Coronary artery (tissue), 2 donors: Measurements from ENCODE around the gene DCXR.
"Not testable (repeated sequence)": the region's sequence is repeated elsewhere in the genome, so short reads cannot be mapped to it uniquely, and the experiment has no call there.

Source experiments
- DNase-seq: peaks from one replicate; pipeline ENCODE4 v3.0.0-alpha.2; 2017; ENCODE audit warnings: low spot score
- H3K27ac ChIP-seq, 2 donors: fragments of 200-600 bp; sonication (generic); one replicate each; pipeline ENCODE4 v1.5.1; 2016 to 2019
- H3K4me3 ChIP-seq: fragments of 200-600 bp; sonication (generic); 2 replicates; pipeline ENCODE4 v1.5.1; 2016; ENCODE audit warnings: mild to moderate bottlenecking, moderate library complexity
- CTCF ChIP-seq: fragments of 200-600 bp; sonication (generic); IDR thresholded peaks from one replicate; pipeline ENCODE4 v1.5.1; 2019; ENCODE audit warnings: antibody characterized with exemption

The DCXR gene

GRCh38 chr17:82043507-82043906 lies 6.0 kb upstream of the DCXR start:
- no peak overlapping the region for H3K27ac ChIP-seq
- DNase-seq = no peak
- no peak for TF ChIP-seq CTCF
- no peak overlapping the region for H3K4me3 ChIP-seq

- no peak overlapping the region for H3K27ac ChIP-seq
- no peak for DNase-seq
- TF ChIP-seq CTCF = no peak
Measured at GRCh38 chr17:82042649-82043048, 5.2 kb upstream of the DCXR start.

GRCh38 chr17:82041144-82041814 lies 3.8 kb upstream of the DCXR start:
- TF ChIP-seq CTCF = no peak
- Histone ChIP-seq H3K4me3 (no peak overlapping the region), H3K27ac (no peak overlapping the region)
- no peak for DNase-seq

More at GRCh38 chr17:82042649-82043048, 5.2 kb upstream of the DCXR start:
- H3K4me3 ChIP-seq = no peak overlapping the region

- no peak for TF ChIP-seq CTCF
- no peak overlapping the region for H3K4me3 ChIP-seq
- H3K27ac ChIP-seq = no peak overlapping the region
- DNase-seq = no peak
Measured at GRCh38 chr17:82039695-82040299, 2.3 kb upstream of the DCXR start.

- not testable (repeated sequence) for H3K27ac ChIP-seq, DNase-seq, H3K4me3 ChIP-seq
Measured at GRCh38 chr17:82038796-82039409, 1.4 kb upstream of the DCXR start.

- peak overlapping the region; percentile 92 for H3K4me3 ChIP-seq
- TF ChIP-seq CTCF = no peak
- peak overlapping the region; percentile 77 to 100 for H3K27ac ChIP-seq
- DNase-seq = no peak
Measured at GRCh38 chr17:82037889-82038195, 345 bp upstream of the DCXR start.

GRCh38 chr17:82036634-82037091 lies 834 bp downstream of the DCXR start:
- H3K27ac ChIP-seq = peak overlapping the region; percentile 77 to 100
- TF ChIP-seq CTCF = no peak

More at GRCh38 chr17:82036634-82037091, 834 bp downstream of the DCXR start:
- peak overlapping the region; percentile 92 for H3K4me3 ChIP-seq
- no peak for DNase-seq
